HCT116 (cell line): ENCODE data around the gene AUTS2.

ENCODE experiments used
- CTCF ChIP-seq, 3 experiments: fragments of 200-600 bp in 1 of 3; sonication (generic) in 1 of 3; IDR thresholded peaks in 2 of 3; conservative IDR thresholded peaks in 1 of 3; 2 replicates each; pipeline ENCODE4 v1.5.1; 2012 to 2017; ENCODE audit warnings: low read depth in 2 of 3, low read length in 2 of 3, antibody characterized with exemption in 1 of 3, borderline replicate concordance in 1 of 3, control low read depth in 1 of 3, mild to moderate bottlenecking in 1 of 3, mixed read lengths in 1 of 3, mixed run types in 1 of 3, moderate library complexity in 1 of 3; ENCODE audit not compliant: insufficient read depth in 1 of 3
- EZH2 ChIP-seq: fragments of 200-600 bp; sonication (generic); IDR thresholded peaks from 2 replicates; pipeline ENCODE4 v1.6.1; 2017; ENCODE audit warnings: antibody characterized with exemption, mixed run types
- MAX ChIP-seq: IDR thresholded peaks from 2 replicates; pipeline ENCODE4 v1.6.1; 2012
- POLR2A ChIP-seq: IDR thresholded peaks from 2 replicates; pipeline ENCODE4 v1.7.0; 2011; ENCODE audit warnings: borderline replicate concordance; ENCODE audit not compliant: insufficient read depth, insufficient read length; ENCODE audit errors: extremely low read depth
- POLR2AphosphoS5 ChIP-seq: IDR thresholded peaks from 2 replicates; pipeline ENCODE4 v1.6.1; 2011; ENCODE audit warnings: mild to moderate bottlenecking, low read depth, low read length, moderate library complexity
- REST ChIP-seq: IDR thresholded peaks from 2 replicates; pipeline ENCODE4 v1.6.1; 2012; ENCODE audit warnings: low read depth
- SP1 ChIP-seq: IDR thresholded peaks from 2 replicates; pipeline ENCODE4 v1.6.1; 2012; ENCODE audit warnings: low read depth
- ZFX ChIP-seq: fragments of 450-650 bp; IDR thresholded peaks from 2 replicates; pipeline ENCODE4 v1.6.1; 2017
- ZNF274 ChIP-seq: fragments of 200-500 bp; sonication (Bioruptor generic); IDR thresholded peaks from 2 replicates; pipeline ENCODE4 v1.6.1; 2014; ENCODE audit warnings: mild to moderate bottlenecking, low read depth, low read length, inconsistent platforms

GRCh38 chr7:69820479-69821192 is 222.4 kb downstream of the AUTS2 start:
- TF ChIP-seq EZH2 (no peak), CTCF (IDR thresholded peaks at IDR 0.05 in 2 of 3, conservative IDR thresholded peaks at IDR 0.05 in 1 of 3; ENCODE audit: borderline replicate concordance in 1 of 3, insufficient read depth in 1 of 3, low read depth in 2 of 3, low read length in 2 of 3) (no peak), REST (no peak), MAX (no peak), POLR2A (no peak), ZNF274 (no peak), POLR2AphosphoS5 (no peak), ZFX (no peak), SP1 (no peak)
